Gastrocnemius medialis (tissue), 4 donors: ENCODE data around the gene KIF4A. TPM values are rescaled to one million over a fixed set of nuclear protein-coding genes. Genes with fewer than 3 reads are reported as not detected.

ENCODE experiments used
- ATAC-seq, 2 donors: fragments of 150-250 bp; one replicate each; pipeline ENCODE4 v1.9.1; 2016
- DNase-seq, 2 donors: peaks; one replicate each; pipeline ENCODE4 v3.0.0-alpha.2; 2019
- H3K27ac ChIP-seq, 4 donors: fragments of 200-600 bp; sonication (generic); 1 replicate in 1 of 4; 2 replicates in 3 of 4; pipeline ENCODE4 v1.5.1; 2016 to 2018; ENCODE audit warnings: mild to moderate bottlenecking in 2 of 4, moderate library complexity in 1 of 4
- H3K27me3 ChIP-seq, 3 donors: fragments of 200-600 bp; sonication (generic) in 2 of 3; 1 replicate in 1 of 3; 2 replicates in 2 of 3; pipeline versions ENCODE4 v1.5.1 to v1.6.0; 2016 to 2019; ENCODE audit warnings: mild to moderate bottlenecking in 1 of 3, moderate library complexity in 1 of 3
- H3K36me3 ChIP-seq, 2 donors: fragments of 200-600 bp; sonication (generic) in 1 of 2; one replicate each; pipeline ENCODE4 v1.5.1; 2017 to 2018
- H3K4me1 ChIP-seq, 2 donors: fragments of 200-600 bp; sonication (generic) in 1 of 2; one replicate each; pipeline ENCODE4 v1.5.1; 2016 to 2017; ENCODE audit warnings: mild to moderate bottlenecking in 2 of 2
- H3K4me3 ChIP-seq, 4 donors: fragments of 200-600 bp; sonication (generic) in 3 of 4; 1 replicate in 1 of 4; 2 replicates in 3 of 4; pipeline ENCODE4 v1.5.1; 2016 to 2019; ENCODE audit warnings: mild to moderate bottlenecking in 2 of 4
- H3K9me3 ChIP-seq, 3 donors: fragments of 200-600 bp; sonication (generic) in 2 of 3; 1 replicate in 1 of 3; 2 replicates in 2 of 3; pipeline ENCODE4 v1.5.1; 2016 to 2019
- CTCF ChIP-seq, 5 experiments: fragments of 450-650 bp in 3 of 5; fragments of 200-600 bp in 2 of 5; sonication (generic) in 2 of 5; IDR thresholded peaks in 4 of 5; conservative IDR thresholded peaks in 1 of 5; 1 replicate in 4 of 5; 2 replicates in 1 of 5; pipeline ENCODE4 v1.5.1; 2016 to 2019; ENCODE audit warnings: antibody characterized with exemption in 5 of 5, mild to moderate bottlenecking in 3 of 5, moderate library complexity in 3 of 5
- POLR2A ChIP-seq, 2 donors: fragments of 450-650 bp; IDR thresholded peaks; one replicate each; pipeline ENCODE4 v1.6.1; 2017; ENCODE audit warnings: antibody characterized with exemption in 2 of 2, mild to moderate bottlenecking in 2 of 2, moderate library complexity in 2 of 2
- in situ Hi-C, 4 donors: fragments of 200-750 bp; cut with MboI; loops; one replicate each; pipeline versions ENCODE4 v1.15.0 to v1.8.0; 2017; ENCODE audit warnings: low sequenced_read_pairs in 4 of 4
- intact Hi-C: fragments of 100-400 bp; cut with DNase I; formaldehyde crosslinking; loops from one replicate; pipeline ENCODE4 v1.15.1; 2023; ENCODE audit warnings: low total_unique reads
- total RNA-seq, 4 donors: library from RNA; depleted of rRNA; stranded (reverse); fragments of >200 nt; gene quantifications; one replicate each; pipeline versions ENCODE4 v1.1.0 to v1.2.3, GENCODE V29; 2016

Gene KIF4A
- total RNA-seq, 4 donors from 2014 or later: 0.07 to 0.09 TPM; not detected in 2

GRCh38 chrX:70439016-70439415 lies 149.1 kb downstream of the KIF4A start:
- no peak for DNase-seq
- Histone ChIP-seq H3K36me3 (no peaks in the 10 kb centered on the region), H3K27ac (no peak overlapping the region), H3K9me3 (no peaks in the 10 kb centered on the region), H3K4me1 (peaks cover 0 to 8% of the 10 kb centered on the region in 2 donors), H3K4me3 (no peak overlapping the region), H3K27me3 (peaks cover 0 to 6% (median 5%) of the 10 kb centered on the region in 3 donors)
- intact Hi-C loops (no loop called here), in situ Hi-C loops (loop anchor here in 3 of 4 donors (25.0 kb wide), 1 partner anchor 302 kb away; the partner anchor contains the start of gene IGBP1 (in 3 of the 3))
- TF ChIP-seq POLR2A (IDR thresholded peaks at IDR 0.05) (no peak), CTCF (IDR thresholded peaks at IDR 0.05 in 4 of 5, conservative IDR thresholded peaks at IDR 0.05 in 1 of 5) (no peak)
- no peak for ATAC-seq

- intact Hi-C loops: no loop called here
- DNase-seq (no peak), ATAC-seq (no peak)
- peaks cover 0 to 17% (median 10%) of the 10 kb centered on the region in 3 donors for H3K27me3 ChIP-seq
- TF ChIP-seq POLR2A (IDR thresholded peaks at IDR 0.05) (no peak), CTCF (IDR thresholded peaks at IDR 0.05 in 4 of 5, conservative IDR thresholded peaks at IDR 0.05 in 1 of 5) (no peak)
- no peaks in the 10 kb centered on the region for H3K4me1 ChIP-seq
- in situ Hi-C loops: loop anchor here in 3 of 4 donors (25.0 kb wide), 1 partner anchor 305 kb away; the partner anchor contains the start of gene IGBP1 (in 3 of the 3)
- no peak overlapping the region for H3K4me3 ChIP-seq
- no peaks in the 10 kb centered on the region for H3K9me3 ChIP-seq
- no peak overlapping the region for H3K27ac ChIP-seq
- no peaks in the 10 kb centered on the region for H3K36me3 ChIP-seq
Measured at GRCh38 chrX:70442224-70442623, 152.3 kb downstream of the KIF4A start.

GRCh38 chrX:70444326-70444945 lies 154.5 kb downstream of the KIF4A start, which contains the start of gene DLG3:
Gene DLG3, plus strand, starts transcription at chrX:70444835. Its CDS starts 367 bp downstream, at chrX:70445202.
- DNase-seq: no peak
- peak within 1 kb of the TSS in 2 of 4 donors; percentile 27 for H3K4me3 ChIP-seq
- H3K27me3 ChIP-seq: peaks cover 0 to 17% (median 10%) of the 10 kb centered on the region in 3 donors
- no peak for TF ChIP-seq CTCF (IDR thresholded peaks at IDR 0.05 in 4 of 5, conservative IDR thresholded peaks at IDR 0.05 in 1 of 5)
- no peak for TF ChIP-seq POLR2A (IDR thresholded peaks at IDR 0.05)
- H3K4me1 ChIP-seq: no peaks in the 10 kb centered on the region
- in situ Hi-C loops: loop anchor here in 3 of 4 donors (25.0 kb wide), 1 partner anchor 307 kb away; the partner anchor contains the start of gene IGBP1 (in 3 of the 3)
- intact Hi-C loops: no loop called here
- ATAC-seq: no peak
- no peaks in the 10 kb centered on the region for H3K9me3 ChIP-seq
- H3K27ac ChIP-seq: no peak within 1 kb of the TSS
- no peaks in the 10 kb centered on the region for H3K36me3 ChIP-seq

- no peak for DNase-seq
- Histone ChIP-seq H3K27ac (no peak overlapping the region), H3K36me3 (no peaks in the 10 kb centered on the region), H3K4me3 (peak overlapping the region in 2 of 4 donors; percentile 27), H3K27me3 (peaks cover 0 to 17% (median 10%) of the 10 kb centered on the region in 3 donors), H3K9me3 (no peaks in the 10 kb centered on the region), H3K4me1 (no peaks in the 10 kb centered on the region)
- TF ChIP-seq CTCF (IDR thresholded peaks at IDR 0.05 in 4 of 5, conservative IDR thresholded peaks at IDR 0.05 in 1 of 5): no peak
- TF ChIP-seq POLR2A (IDR thresholded peaks at IDR 0.05): no peak
- ATAC-seq: no peak
- in situ Hi-C loops: loop anchor here in 3 of 4 donors (25.0 kb wide), 1 partner anchor 308 kb away; the partner anchor contains the start of gene IGBP1 (in 3 of the 3)
- intact Hi-C loops: no loop called here
Measured at GRCh38 chrX:70444946-70445656, 155.2 kb downstream of the KIF4A start.
